OCI-LY3 (cell line): ENCODE data around the gene TGFBR3L.
"Not testable (repeated sequence)": the region's sequence is repeated elsewhere in the genome, so short reads cannot be mapped to it uniquely, and the experiment has no call there.

Experiments used
- H2AFZ ChIP-seq: fragments of 200-600, 300-600 bp; shearing (Covaris generic); 2 replicates; pipeline ENCODE4 v1.6.0; 2014; ENCODE audit warnings: antibody characterized with exemption, low read depth, low read length
- H3K27ac ChIP-seq: fragments of 200-600, 300-600 bp; sonication (generic); 2 replicates; pipeline ENCODE4 v1.5.1; 2014; ENCODE audit warnings: mild to moderate bottlenecking, low read length, moderate library complexity, mixed read lengths
- H3K27me3 ChIP-seq: fragments of 200-600, 300-600 bp; sonication (generic); 2 replicates; pipeline ENCODE4 v1.6.1; 2014; ENCODE audit warnings: low read depth, low read length, mixed read lengths
- H3K36me3 ChIP-seq: fragments of 200-600, 300-600 bp; sonication (generic); replicated peaks from 2 replicates; pipeline ENCODE3; 2014; ENCODE audit warnings: low read depth, low read length, mixed read lengths
- H3K4me1 ChIP-seq: fragments of 300-600, 200-600 bp; sonication (generic); 2 replicates; pipeline ENCODE4 v1.6.1; 2014; ENCODE audit warnings: low read length, mixed read lengths
- H3K4me2 ChIP-seq: fragments of 200-600, 300-600 bp; sonication (generic); 2 replicates; pipeline ENCODE4 v1.6.1; 2014; ENCODE audit warnings: low read length, mixed read lengths
- H3K4me3 ChIP-seq: fragments of 300-600, 200-600 bp; sonication (generic); 2 replicates; pipeline ENCODE4 v1.5.1; 2014; ENCODE audit warnings: antibody characterized with exemption, mild to moderate bottlenecking, low read length, moderate library complexity
- H3K79me2 ChIP-seq: fragments of 300-600, 200-600 bp; shearing (Covaris generic); 2 replicates; pipeline ENCODE4 v1.6.1; 2014; ENCODE audit warnings: mild to moderate bottlenecking, low read length, mixed read lengths
- H3K9ac ChIP-seq: fragments of 300-600, 200-600 bp; shearing (Covaris generic); 2 replicates; pipeline ENCODE4 v1.6.0; 2014; ENCODE audit warnings: mild to moderate bottlenecking, low read length, moderate library complexity
- H3K9me3 ChIP-seq: fragments of 200-600, 300-600 bp; shearing (Covaris generic); 2 replicates; pipeline ENCODE4 v1.6.1; 2014; ENCODE audit warnings: low read length, mixed read lengths; ENCODE audit not compliant: insufficient read depth
- H4K20me1 ChIP-seq: fragments of 200-600, 300-600 bp; sonication (generic); 2 replicates; pipeline ENCODE4 v1.6.1; 2016; ENCODE audit warnings: low read length, mixed read lengths; ENCODE audit not compliant: insufficient read depth
- EZH2phosphoT487 ChIP-seq: fragments of 200-600 bp; shearing (Covaris generic); IDR thresholded peaks from 2 replicates; pipeline ENCODE4 v1.6.1; 2018; ENCODE audit warnings: antibody characterized with exemption, mixed run types, low read depth
- TF ChIP-seq, protein P1 (sequence below): fragments of 200-600, 300-600 bp; sonication (generic); IDR thresholded peaks from 2 replicates; pipeline ENCODE4 v1.5.1; 2014; ENCODE audit warnings: antibody characterized with exemption, low read length, low read depth

Gene TGFBR3L

DNA sequence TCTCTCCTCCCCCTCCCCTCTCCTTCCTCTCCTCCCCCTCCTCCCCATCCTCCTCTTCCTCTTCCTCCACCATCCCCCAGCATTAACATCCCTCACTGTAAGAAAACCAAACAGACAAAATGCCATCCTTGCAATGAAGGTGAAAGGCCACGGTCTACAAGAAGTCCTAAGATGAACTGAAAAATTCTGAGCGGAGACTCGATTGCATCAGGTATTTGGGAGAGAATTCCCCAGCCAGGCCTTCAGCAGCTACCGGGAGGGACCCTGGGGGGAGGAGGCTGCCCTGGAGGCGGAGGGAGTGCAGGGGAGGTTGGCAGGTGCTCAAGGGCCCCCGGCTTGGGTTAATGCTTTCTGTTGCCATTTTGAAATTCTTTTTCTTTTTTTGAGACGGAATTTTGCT, 38.9 kb downstream of the TGFBR3L start:
- peaks cover 18% of the 10 kb centered on the region for H3K36me3 ChIP-seq
- H2AFZ ChIP-seq, result no peak overlapping the region
- no peaks in the 10 kb centered on the region for H3K79me2 ChIP-seq
- H3K27ac ChIP-seq, result no peak overlapping the region
- H3K4me2 ChIP-seq, result no peak overlapping the region
- H3K9ac ChIP-seq, result no peak overlapping the region
- H4K20me1 ChIP-seq, result no peaks in the 10 kb centered on the region
- no peak for TF ChIP-seq EZH2phosphoT487
- TF ChIP-seq, protein P1, sequence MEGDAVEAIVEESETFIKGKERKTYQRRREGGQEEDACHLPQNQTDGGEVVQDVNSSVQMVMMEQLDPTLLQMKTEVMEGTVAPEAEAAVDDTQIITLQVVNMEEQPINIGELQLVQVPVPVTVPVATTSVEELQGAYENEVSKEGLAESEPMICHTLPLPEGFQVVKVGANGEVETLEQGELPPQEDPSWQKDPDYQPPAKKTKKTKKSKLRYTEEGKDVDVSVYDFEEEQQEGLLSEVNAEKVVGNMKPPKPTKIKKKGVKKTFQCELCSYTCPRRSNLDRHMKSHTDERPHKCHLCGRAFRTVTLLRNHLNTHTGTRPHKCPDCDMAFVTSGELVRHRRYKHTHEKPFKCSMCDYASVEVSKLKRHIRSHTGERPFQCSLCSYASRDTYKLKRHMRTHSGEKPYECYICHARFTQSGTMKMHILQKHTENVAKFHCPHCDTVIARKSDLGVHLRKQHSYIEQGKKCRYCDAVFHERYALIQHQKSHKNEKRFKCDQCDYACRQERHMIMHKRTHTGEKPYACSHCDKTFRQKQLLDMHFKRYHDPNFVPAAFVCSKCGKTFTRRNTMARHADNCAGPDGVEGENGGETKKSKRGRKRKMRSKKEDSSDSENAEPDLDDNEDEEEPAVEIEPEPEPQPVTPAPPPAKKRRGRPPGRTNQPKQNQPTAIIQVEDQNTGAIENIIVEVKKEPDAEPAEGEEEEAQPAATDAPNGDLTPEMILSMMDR, result no peak
- no peaks in the 10 kb centered on the region for H3K27me3 ChIP-seq
- H3K4me1 ChIP-seq, result no peaks in the 10 kb centered on the region
- no peak overlapping the region for H3K4me3 ChIP-seq
- H3K9me3 ChIP-seq, result no peaks in the 10 kb centered on the region

DNA sequence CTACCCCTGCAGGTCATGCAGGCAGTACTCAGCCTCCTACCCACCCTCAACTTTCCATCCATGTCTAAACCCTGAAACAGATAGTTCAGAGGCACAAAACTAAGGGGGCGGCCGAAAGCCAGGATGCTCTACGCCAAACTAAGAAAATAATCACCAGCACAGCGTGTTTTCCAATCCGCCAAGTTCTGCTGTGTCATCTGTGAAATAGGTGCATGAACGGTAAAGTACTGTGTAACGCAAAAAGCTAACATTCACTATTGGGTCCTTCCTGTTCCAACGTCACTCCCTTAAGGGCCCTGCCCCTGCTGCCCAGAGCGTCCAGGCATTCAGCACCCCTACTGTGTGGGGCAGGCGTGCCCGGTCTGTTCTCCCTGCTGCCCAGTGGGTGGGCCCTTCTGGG, 41.1 kb downstream of the TGFBR3L start:
- Histone ChIP-seq H3K27me3 (no peaks in the 10 kb centered on the region), H3K9me3 (no peaks in the 10 kb centered on the region), H2AFZ (no peak overlapping the region), H3K79me2 (no peaks in the 10 kb centered on the region), H3K36me3 (peaks cover 28% of the 10 kb centered on the region), H3K4me1 (no peaks in the 10 kb centered on the region), H3K4me3 (no peak overlapping the region), H3K9ac (no peak overlapping the region), H3K27ac (no peak overlapping the region), H4K20me1 (no peaks in the 10 kb centered on the region), H3K4me2 (no peak overlapping the region)
- TF ChIP-seq, protein P1, result no peak
- TF ChIP-seq EZH2phosphoT487, result no peak

DNA sequence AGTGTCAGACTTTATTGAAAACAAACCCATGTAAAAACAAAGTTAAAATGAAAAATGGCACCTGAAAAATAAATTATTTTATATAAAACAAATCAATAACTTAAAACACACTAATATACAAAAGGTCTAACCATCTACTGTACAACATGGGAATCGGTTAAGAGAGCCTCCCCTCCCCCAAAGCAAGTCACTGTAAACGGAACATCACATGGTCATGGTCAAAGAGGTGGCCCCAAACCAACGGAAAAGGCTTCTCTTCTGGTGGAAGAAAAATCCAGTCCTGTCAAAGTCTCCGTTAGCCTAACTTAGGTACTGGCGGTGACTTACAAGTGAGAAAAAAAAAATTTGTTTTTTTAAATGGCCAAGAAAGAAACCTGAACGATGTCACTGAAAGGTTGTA, 44.6 kb downstream of the TGFBR3L start:
- H3K27me3 ChIP-seq, result no peaks in the 10 kb centered on the region
- no peaks in the 10 kb centered on the region for H3K4me1 ChIP-seq
- no peak overlapping the region for H3K4me2 ChIP-seq
- H3K27ac ChIP-seq, result no peak overlapping the region
- H3K4me3 ChIP-seq, result no peak overlapping the region
- no peaks in the 10 kb centered on the region for H3K9me3 ChIP-seq
- H3K79me2 ChIP-seq, result no peaks in the 10 kb centered on the region
- no peak for TF ChIP-seq EZH2phosphoT487
- TF ChIP-seq, protein P1, result no peak
- H3K9ac ChIP-seq, result no peak overlapping the region
- no peak overlapping the region for H2AFZ ChIP-seq
- peaks cover 60% of the 10 kb centered on the region for H3K36me3 ChIP-seq
- H4K20me1 ChIP-seq, result no peaks in the 10 kb centered on the region

DNA sequence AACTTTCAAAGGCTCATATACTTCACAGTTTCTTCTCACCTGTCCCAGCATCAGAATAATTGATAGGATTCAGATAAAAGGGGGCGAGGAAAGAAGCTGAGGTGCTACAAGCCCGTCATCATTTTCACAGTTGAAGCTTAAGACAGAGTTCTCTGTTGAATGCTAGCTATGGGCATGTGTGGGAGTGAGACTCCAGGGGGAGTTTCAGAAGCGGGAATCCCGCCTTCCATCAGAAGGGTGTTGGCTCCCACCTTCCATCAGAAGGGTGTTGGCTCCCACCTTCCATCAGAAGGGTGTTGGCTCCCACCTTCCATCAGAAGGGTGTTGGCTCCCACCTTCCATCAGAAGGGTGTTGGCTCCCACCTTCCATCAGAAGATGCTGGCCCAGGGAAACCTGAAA, 46.5 kb downstream of the TGFBR3L start:
- H4K20me1 ChIP-seq, H2AFZ ChIP-seq, H3K27me3 ChIP-seq, H3K4me2 ChIP-seq, H3K4me3 ChIP-seq, H3K4me1 ChIP-seq, H3K79me2 ChIP-seq, H3K9ac ChIP-seq, H3K9me3 ChIP-seq, H3K27ac ChIP-seq: not testable (repeated sequence)
- peaks cover 65% of the 10 kb centered on the region for H3K36me3 ChIP-seq
